ENCODE data around the gene TMEM123. TPM values are rescaled to one million over a fixed set of nuclear protein-coding genes. Genes with fewer than 3 reads are reported as not detected.
"Not testable (repeated sequence)": the region's sequence is repeated elsewhere in the genome, so short reads cannot be mapped to it uniquely, and the experiment has no call there.

Gene TMEM123
- total and polyA plus RNA-seq, 10 of the 15 experiments (the other 5 are each of a cell fraction or from before 2014, with no cell fraction given), result 35.1 to 667 (median 123) TPM

DNA sequence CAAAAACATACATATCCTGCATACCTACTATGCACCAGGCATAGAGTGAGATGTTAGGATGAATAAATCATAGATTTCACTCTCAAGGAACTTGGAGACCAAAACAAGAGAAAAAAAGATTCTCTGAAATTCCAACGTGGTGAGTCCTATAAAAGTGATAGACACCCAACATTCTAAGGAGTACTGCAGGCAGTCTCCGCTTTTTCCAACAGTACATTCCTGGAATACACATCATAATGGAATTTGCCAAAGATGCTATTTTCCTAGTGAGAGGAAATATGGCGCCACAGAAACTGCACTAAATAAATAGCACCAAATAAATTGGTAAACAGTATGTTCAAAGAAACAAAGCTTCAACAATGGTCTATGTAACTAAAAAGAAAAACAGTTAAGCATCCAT, 6.0 kb downstream of the TMEM123 start (continued):
- TF ChIP-seq, protein P1, sequence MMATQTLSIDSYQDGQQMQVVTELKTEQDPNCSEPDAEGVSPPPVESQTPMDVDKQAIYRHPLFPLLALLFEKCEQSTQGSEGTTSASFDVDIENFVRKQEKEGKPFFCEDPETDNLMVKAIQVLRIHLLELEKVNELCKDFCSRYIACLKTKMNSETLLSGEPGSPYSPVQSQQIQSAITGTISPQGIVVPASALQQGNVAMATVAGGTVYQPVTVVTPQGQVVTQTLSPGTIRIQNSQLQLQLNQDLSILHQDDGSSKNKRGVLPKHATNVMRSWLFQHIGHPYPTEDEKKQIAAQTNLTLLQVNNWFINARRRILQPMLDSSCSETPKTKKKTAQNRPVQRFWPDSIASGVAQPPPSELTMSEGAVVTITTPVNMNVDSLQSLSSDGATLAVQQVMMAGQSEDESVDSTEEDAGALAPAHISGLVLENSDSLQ (IDR thresholded peaks at IDR 0.05), result no peak
- TF ChIP-seq EZH2 (IDR thresholded peaks at IDR 0.05; ENCODE audit: borderline replicate concordance, control insufficient read depth, low read depth, low read length), result no peak
- TF ChIP-seq YBX1 (IDR thresholded peaks at IDR 0.05), result no peak
- TF ChIP-seq, protein P2, sequence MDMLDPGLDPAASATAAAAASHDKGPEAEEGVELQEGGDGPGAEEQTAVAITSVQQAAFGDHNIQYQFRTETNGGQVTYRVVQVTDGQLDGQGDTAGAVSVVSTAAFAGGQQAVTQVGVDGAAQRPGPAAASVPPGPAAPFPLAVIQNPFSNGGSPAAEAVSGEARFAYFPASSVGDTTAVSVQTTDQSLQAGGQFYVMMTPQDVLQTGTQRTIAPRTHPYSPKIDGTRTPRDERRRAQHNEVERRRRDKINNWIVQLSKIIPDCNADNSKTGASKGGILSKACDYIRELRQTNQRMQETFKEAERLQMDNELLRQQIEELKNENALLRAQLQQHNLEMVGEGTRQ (IDR thresholded peaks at IDR 0.05; ENCODE audit: borderline replicate concordance, low read depth, low read length), result no peak
- TF ChIP-seq, protein P3, sequence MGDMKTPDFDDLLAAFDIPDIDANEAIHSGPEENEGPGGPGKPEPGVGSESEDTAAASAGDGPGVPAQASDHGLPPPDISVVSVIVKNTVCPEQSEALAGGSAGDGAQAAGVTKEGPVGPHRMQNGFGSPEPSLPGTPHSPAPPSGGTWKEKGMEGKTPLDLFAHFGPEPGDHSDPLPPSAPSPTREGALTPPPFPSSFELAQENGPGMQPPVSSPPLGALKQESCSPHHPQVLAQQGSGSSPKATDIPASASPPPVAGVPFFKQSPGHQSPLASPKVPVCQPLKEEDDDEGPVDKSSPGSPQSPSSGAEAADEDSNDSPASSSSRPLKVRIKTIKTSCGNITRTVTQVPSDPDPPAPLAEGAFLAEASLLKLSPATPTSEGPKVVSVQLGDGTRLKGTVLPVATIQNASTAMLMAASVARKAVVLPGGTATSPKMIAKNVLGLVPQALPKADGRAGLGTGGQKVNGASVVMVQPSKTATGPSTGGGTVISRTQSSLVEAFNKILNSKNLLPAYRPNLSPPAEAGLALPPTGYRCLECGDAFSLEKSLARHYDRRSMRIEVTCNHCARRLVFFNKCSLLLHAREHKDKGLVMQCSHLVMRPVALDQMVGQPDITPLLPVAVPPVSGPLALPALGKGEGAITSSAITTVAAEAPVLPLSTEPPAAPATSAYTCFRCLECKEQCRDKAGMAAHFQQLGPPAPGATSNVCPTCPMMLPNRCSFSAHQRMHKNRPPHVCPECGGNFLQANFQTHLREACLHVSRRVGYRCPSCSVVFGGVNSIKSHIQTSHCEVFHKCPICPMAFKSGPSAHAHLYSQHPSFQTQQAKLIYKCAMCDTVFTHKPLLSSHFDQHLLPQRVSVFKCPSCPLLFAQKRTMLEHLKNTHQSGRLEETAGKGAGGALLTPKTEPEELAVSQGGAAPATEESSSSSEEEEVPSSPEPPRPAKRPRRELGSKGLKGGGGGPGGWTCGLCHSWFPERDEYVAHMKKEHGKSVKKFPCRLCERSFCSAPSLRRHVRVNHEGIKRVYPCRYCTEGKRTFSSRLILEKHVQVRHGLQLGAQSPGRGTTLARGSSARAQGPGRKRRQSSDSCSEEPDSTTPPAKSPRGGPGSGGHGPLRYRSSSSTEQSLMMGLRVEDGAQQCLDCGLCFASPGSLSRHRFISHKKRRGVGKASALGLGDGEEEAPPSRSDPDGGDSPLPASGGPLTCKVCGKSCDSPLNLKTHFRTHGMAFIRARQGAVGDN (IDR thresholded peaks at IDR 0.05), result no peak
- TF ChIP-seq BCL11A (IDR thresholded peaks at IDR 0.05; ENCODE audit: low read depth, low read length), result no peak
- TF ChIP-seq SIX5 (IDR thresholded peaks at IDR 0.05; ENCODE audit: low read depth, low read length, severe bottlenecking), result no peak
- TF ChIP-seq, protein P4, sequence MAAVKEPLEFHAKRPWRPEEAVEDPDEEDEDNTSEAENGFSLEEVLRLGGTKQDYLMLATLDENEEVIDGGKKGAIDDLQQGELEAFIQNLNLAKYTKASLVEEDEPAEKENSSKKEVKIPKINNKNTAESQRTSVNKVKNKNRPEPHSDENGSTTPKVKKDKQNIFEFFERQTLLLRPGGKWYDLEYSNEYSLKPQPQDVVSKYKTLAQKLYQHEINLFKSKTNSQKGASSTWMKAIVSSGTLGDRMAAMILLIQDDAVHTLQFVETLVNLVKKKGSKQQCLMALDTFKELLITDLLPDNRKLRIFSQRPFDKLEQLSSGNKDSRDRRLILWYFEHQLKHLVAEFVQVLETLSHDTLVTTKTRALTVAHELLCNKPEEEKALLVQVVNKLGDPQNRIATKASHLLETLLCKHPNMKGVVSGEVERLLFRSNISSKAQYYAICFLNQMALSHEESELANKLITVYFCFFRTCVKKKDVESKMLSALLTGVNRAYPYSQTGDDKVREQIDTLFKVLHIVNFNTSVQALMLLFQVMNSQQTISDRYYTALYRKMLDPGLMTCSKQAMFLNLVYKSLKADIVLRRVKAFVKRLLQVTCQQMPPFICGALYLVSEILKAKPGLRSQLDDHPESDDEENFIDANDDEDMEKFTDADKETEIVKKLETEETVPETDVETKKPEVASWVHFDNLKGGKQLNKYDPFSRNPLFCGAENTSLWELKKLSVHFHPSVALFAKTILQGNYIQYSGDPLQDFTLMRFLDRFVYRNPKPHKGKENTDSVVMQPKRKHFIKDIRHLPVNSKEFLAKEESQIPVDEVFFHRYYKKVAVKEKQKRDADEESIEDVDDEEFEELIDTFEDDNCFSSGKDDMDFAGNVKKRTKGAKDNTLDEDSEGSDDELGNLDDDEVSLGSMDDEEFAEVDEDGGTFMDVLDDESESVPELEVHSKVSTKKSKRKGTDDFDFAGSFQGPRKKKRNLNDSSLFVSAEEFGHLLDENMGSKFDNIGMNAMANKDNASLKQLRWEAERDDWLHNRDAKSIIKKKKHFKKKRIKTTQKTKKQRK (IDR thresholded peaks at IDR 0.05; ENCODE audit: low read depth, low read length), result no peak
- no peak for TF ChIP-seq MYC (IDR thresholded peaks at IDR 0.05; ENCODE audit: insufficient read depth, insufficient read length, insufficient replicate concordance, low read length, severe bottlenecking)

DNA sequence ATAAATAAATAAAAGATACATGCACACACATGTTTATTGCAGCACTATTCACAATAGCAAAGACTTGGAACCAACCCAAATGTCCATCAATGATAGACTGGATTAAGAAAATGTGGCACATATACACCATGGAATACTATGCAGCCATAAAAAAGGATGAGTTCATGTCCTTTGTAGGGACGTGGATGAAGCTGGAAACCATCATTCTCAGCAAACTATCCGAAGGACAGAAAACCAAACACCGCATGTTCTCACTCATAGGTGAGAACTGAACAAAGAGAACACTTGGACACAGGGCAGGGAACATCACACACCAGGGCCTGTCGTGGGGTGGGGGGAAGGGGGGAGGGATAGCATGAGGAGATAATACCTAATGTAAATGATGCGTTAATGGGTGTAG, 7.9 kb downstream of the TMEM123 start:
- H3K27ac ChIP-seq (ENCODE audit: control insufficient read depth, insufficient read depth); CTCF ChIA-PET; H2AFZ ChIP-seq (ENCODE audit: control insufficient read depth, low read depth, low read length); RAD21 ChIA-PET (ENCODE audit: unreplicated experiment); H3K4me2 ChIP-seq (ENCODE audit: control insufficient read depth, insufficient read depth); SMC1A ChIA-PET (ENCODE audit: uncharacterized antibody, unreplicated experiment); H3K9ac ChIP-seq (ENCODE audit: control insufficient read depth, insufficient read depth, low read length); ATAC-seq; FAIRE-seq; H4K20me1 ChIP-seq (ENCODE audit: control insufficient read depth, insufficient read depth); H3K4me1 ChIP-seq (ENCODE audit: control insufficient read depth, insufficient read depth, low read length); H3K4me3 ChIP-seq; H3K9me3 ChIP-seq (replicated peaks; ENCODE audit: control insufficient read depth, insufficient read depth, low read length); H3K27me3 ChIP-seq (replicated peaks in 1 of 2; ENCODE audit: control insufficient read depth in 2 of 2, insufficient read depth in 2 of 2, low read length in 1 of 2); POLR2A ChIA-PET; in situ Hi-C loops (cut with MboI); BruUV-seq (replicated peaks); DNase-seq (ENCODE audit: low read depth, low spot score): not testable (repeated sequence)
- peaks cover 51% of the 10 kb centered on the region for H3K79me2 ChIP-seq (ENCODE audit: control insufficient read depth, insufficient read depth, low read length)
- intact Hi-C loops (cut with micrococcal nuclease; ENCODE audit: unreplicated experiment), result loop anchor here (5.0 kb wide), 1 partner anchor 168 kb away; no protein-coding TSS in a partner anchor
- WGBS (ENCODE audit: insufficient coverage, insufficient replicate concordance, low lambda C conversion rate, missing lambda C conversion rate), result 98% methylated on average over 4 of the region's 5 CpGs
- peaks cover 0 to 19% of the 10 kb centered on the region in 2 experiments for H3K36me3 ChIP-seq (ENCODE audit: control insufficient read depth in 2 of 2, insufficient read depth in 2 of 2, low read length in 1 of 2)

All from GM12878 (cell line).